H9 (cell line): Measurements from ENCODE around the gene C1RL. TPM values are rescaled to one million over a fixed set of nuclear protein-coding genes. Genes with fewer than 3 reads are reported as not detected.

Experiments
- DNase-seq: peaks from one replicate; pipeline ENCODE4 v3.0.0-alpha.2; 2017
- H2AFZ ChIP-seq: one replicate; pipeline ENCODE4 v1.6.1; 2013; ENCODE audit warnings: mild to moderate bottlenecking, low read length, control low read depth, moderate library complexity
- H2AK5ac ChIP-seq: 2 replicates; pipeline ENCODE4 v1.6.1; 2013; ENCODE audit warnings: low read length, control low read depth, mixed read lengths; ENCODE audit not compliant: insufficient read length
- H2BK120ac ChIP-seq: one replicate; pipeline ENCODE4 v1.6.1; 2013; ENCODE audit warnings: low read depth, mild to moderate bottlenecking, low read length, control low read depth, inconsistent platforms; ENCODE audit not compliant: poor library complexity, severe bottlenecking
- H2BK12ac ChIP-seq: 2 replicates; pipeline ENCODE4 v1.6.1; 2013; ENCODE audit warnings: low read length, control low read depth, mixed read lengths, low read depth; ENCODE audit not compliant: insufficient read length
- H2BK15ac ChIP-seq: 2 replicates; pipeline ENCODE4 v1.6.1; 2013; ENCODE audit warnings: low read depth, low read length, control low read depth
- H2BK20ac ChIP-seq: one replicate; pipeline ENCODE4 v1.6.1; 2013; ENCODE audit warnings: low read depth, mild to moderate bottlenecking, low read length, control low read depth, inconsistent platforms; ENCODE audit not compliant: poor library complexity, severe bottlenecking
- H2BK5ac ChIP-seq: 2 replicates; pipeline ENCODE4 v1.6.1; 2013; ENCODE audit warnings: low read length, control low read depth, mixed read lengths; ENCODE audit not compliant: insufficient read length
- H3K14ac ChIP-seq: 2 replicates; pipeline ENCODE4 v1.6.1; 2013; ENCODE audit warnings: low read length, control low read depth; ENCODE audit not compliant: insufficient read depth
- H3K18ac ChIP-seq: 2 replicates; pipeline ENCODE4 v1.6.1; 2013; ENCODE audit warnings: low read depth, mild to moderate bottlenecking, mixed read lengths, low read length, control low read depth; ENCODE audit not compliant: insufficient read length
- H3K23ac ChIP-seq: 2 replicates; pipeline ENCODE4 v1.6.1; 2013; ENCODE audit warnings: low read length, control low read depth, mixed read lengths, low read depth; ENCODE audit not compliant: insufficient read length
- H3K23me2 ChIP-seq: 2 replicates; pipeline ENCODE4 v1.6.1; 2013; ENCODE audit warnings: low read depth, mild to moderate bottlenecking, mixed read lengths, low read length, control low read depth; ENCODE audit not compliant: insufficient read length, poor library complexity, severe bottlenecking
- H3K27ac ChIP-seq: 2 replicates; pipeline ENCODE4 v1.5.1; 2013; ENCODE audit warnings: low read length, control low read depth, mixed read lengths, low read depth; ENCODE audit not compliant: insufficient read length
- H3K27me3 ChIP-seq: 2 replicates; pipeline ENCODE4 v1.6.1; 2013; ENCODE audit warnings: low read length, control low read depth, inconsistent platforms; ENCODE audit not compliant: insufficient read depth
- H3K4ac ChIP-seq: 2 replicates; pipeline ENCODE4 v1.6.1; 2013; ENCODE audit warnings: low read depth, mild to moderate bottlenecking, control low read depth, inconsistent platforms, low read length, moderate library complexity
- H3K4me1 ChIP-seq: 2 replicates; pipeline ENCODE4 v1.6.1; 2013; ENCODE audit warnings: low read length, control low read depth, inconsistent platforms; ENCODE audit not compliant: insufficient read depth
- H3K4me2 ChIP-seq: 2 replicates; pipeline ENCODE4 v1.6.1; 2013; ENCODE audit warnings: low read length, control low read depth, mixed read lengths; ENCODE audit not compliant: insufficient read length, insufficient read depth
- H3K56ac ChIP-seq: 2 replicates; pipeline ENCODE4 v1.6.1; 2013; ENCODE audit warnings: low read depth, mild to moderate bottlenecking, mixed read lengths, low read length, control low read depth; ENCODE audit not compliant: insufficient read length
- H3K79me1 ChIP-seq: 2 replicates; pipeline ENCODE4 v1.6.1; 2013; ENCODE audit warnings: low read depth, mild to moderate bottlenecking, moderate library complexity, low read length, control low read depth, inconsistent platforms; ENCODE audit not compliant: insufficient read depth, poor library complexity, severe bottlenecking
- H3K79me2 ChIP-seq: 2 replicates; pipeline ENCODE4 v1.6.1; 2013; ENCODE audit warnings: low read length, control low read depth, inconsistent platforms; ENCODE audit not compliant: insufficient read depth
- H3K9ac ChIP-seq: 2 replicates; pipeline ENCODE4 v1.6.1; 2013; ENCODE audit warnings: low read length, control low read depth, mixed read lengths; ENCODE audit not compliant: insufficient read length; ENCODE audit errors: extremely low read depth
- H3K9me3 ChIP-seq: one replicate; pipeline ENCODE4 v1.6.1; 2013; ENCODE audit warnings: low read depth, low read length, inconsistent platforms; ENCODE audit not compliant: control insufficient read depth
- H3T11ph ChIP-seq: one replicate; pipeline ENCODE4 v1.6.1; 2013; ENCODE audit warnings: mild to moderate bottlenecking, low read length, control low read depth, inconsistent platforms
- H4K20me1 ChIP-seq: one replicate; pipeline ENCODE4 v1.6.1; 2013; ENCODE audit not compliant: control insufficient read depth, insufficient read length, insufficient read depth
- H4K5ac ChIP-seq: 2 replicates; pipeline ENCODE4 v1.6.1; 2013; ENCODE audit warnings: low read depth, mild to moderate bottlenecking, mixed read lengths, low read length, control low read depth; ENCODE audit not compliant: insufficient read length
- H4K8ac ChIP-seq: replicated peaks from 2 replicates; pipeline ENCODE4 v1.6.1; 2013; ENCODE audit warnings: low read length, control low read depth, mixed read lengths, low read depth; ENCODE audit not compliant: insufficient read length
- H4K91ac ChIP-seq: 2 replicates; pipeline ENCODE4 v1.6.1; 2013; ENCODE audit warnings: low read depth, mild to moderate bottlenecking, moderate library complexity, mixed read lengths, low read length, control low read depth; ENCODE audit not compliant: insufficient read length
- H3K27ac Mint-ChIP-seq, 3 experiments: 2 replicates in 2 of 3; 3 replicates in 1 of 3; pipeline ENCODE4 v1.8.0; 2020 to 2021; ENCODE audit warnings: mixed read lengths in 3 of 3, mild to moderate bottlenecking in 1 of 3, moderate library complexity in 1 of 3
- H3K27me3 Mint-ChIP-seq: 2 replicates; pipeline ENCODE4 v1.8.0; 2021; ENCODE audit warnings: low read depth, mild to moderate bottlenecking, moderate library complexity, mixed read lengths
- H3K36me3 Mint-ChIP-seq, 3 experiments: 2 replicates in 2 of 3; 3 replicates in 1 of 3; pipeline ENCODE4 v1.8.0; 2020 to 2021; ENCODE audit warnings: low read depth in 3 of 3, mixed read lengths in 3 of 3; ENCODE audit not compliant: insufficient read depth in 1 of 3
- H3K4me1 Mint-ChIP-seq, 2 experiments: 2 replicates each; pipeline ENCODE4 v1.8.0; 2020; ENCODE audit warnings: mixed read lengths in 2 of 2
- H3K4me3 Mint-ChIP-seq, 2 experiments: 2 replicates in 1 of 2; 3 replicates in 1 of 2; pipeline ENCODE4 v1.8.0; 2020 to 2021; ENCODE audit warnings: mild to moderate bottlenecking in 2 of 2, mixed read lengths in 2 of 2, moderate library complexity in 1 of 2
- H3K9me3 Mint-ChIP-seq, 2 experiments: 2 replicates in 1 of 2; 3 replicates in 1 of 2; pipeline ENCODE4 v1.8.0; 2020; ENCODE audit warnings: mild to moderate bottlenecking in 2 of 2, mixed read lengths in 2 of 2, moderate library complexity in 1 of 2
- WGBS: extraction: QIAGEN DNeasy Blood & Tissue Kit; methylation state at CpG from one replicate; pipeline ENCODE4 v1.1.7; 2013; ENCODE audit warnings: missing lambda C conversion rate, low lambda C conversion rate, mixed read lengths; ENCODE audit not compliant: insufficient read length; ENCODE audit errors: extremely low coverage; 5-methylcytosine and 5-hydroxymethylcytosine counted together
- total RNA-seq: library from RNA; stranded (reverse); gene quantifications from 2 replicates; pipeline ENCODE4 v1.2.1, GENCODE V29; 2021
- TF ChIP-seq, protein P1 (sequence below): fragments of 200-600 bp; sonication (generic); conservative IDR thresholded peaks from 3 replicates; pipeline ENCODE4 v1.8.0; 2021; ENCODE audit warnings: antibody characterized with exemption, mild to moderate bottlenecking

C1RL gene
- total RNA-seq, 1 experiment from 2014 or later = 15.1 TPM

DNA sequence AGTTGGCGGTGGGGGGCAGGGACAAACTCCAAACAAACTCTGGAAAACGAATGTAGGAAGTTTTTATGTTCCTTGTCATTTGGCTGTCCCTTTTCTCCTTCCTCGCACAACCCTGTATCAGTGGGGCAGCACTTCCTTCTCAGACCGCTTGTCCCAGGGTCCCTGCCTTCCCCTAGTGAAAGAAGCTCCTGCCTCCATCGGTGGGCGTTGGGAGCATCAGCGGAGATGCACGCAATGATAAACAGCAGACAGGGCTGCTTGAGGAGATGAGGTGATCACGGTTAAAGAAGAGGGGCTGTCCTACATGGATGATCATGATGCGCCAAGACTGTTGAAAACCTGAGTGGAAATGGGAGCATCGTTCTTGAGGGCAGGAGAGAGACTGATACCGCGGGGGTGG lies 47.9 kb downstream of the C1RL start:
- Histone ChIP-seq H3T11ph (no peak overlapping the region), H3K4ac (no peak overlapping the region), H2BK15ac (no peak overlapping the region), H3K79me2 (no peaks in the 10 kb centered on the region), H4K5ac (no peak overlapping the region), H3K4me1 (no peaks in the 10 kb centered on the region; the same call in 1 of the 2 replicates), H2BK20ac (no peak overlapping the region), H2AFZ (no peak overlapping the region), H3K9ac (no peak overlapping the region), H3K23me2 (no peaks in the 10 kb centered on the region), H3K18ac (no peak overlapping the region), H3K56ac (no peak overlapping the region), H2BK5ac (no peak overlapping the region), H3K9me3 (no peaks in the 10 kb centered on the region), H3K27ac (no peak overlapping the region), H2BK12ac (no peak overlapping the region), H2BK120ac (no peak overlapping the region), H3K14ac (no peak overlapping the region), H3K27me3 (no peaks in the 10 kb centered on the region), H3K23ac (no peak overlapping the region), H4K8ac (no peak overlapping the region), H4K91ac (no peak overlapping the region), H4K20me1 (no peaks in the 10 kb centered on the region), H2AK5ac (no peak overlapping the region), H3K79me1 (no peaks in the 10 kb centered on the region), H3K4me2 (peak overlapping the region; percentile 8)
- Mint-ChIP-seq H3K27ac (peak overlapping the region in 1 of 3 experiments; percentile 88; a peak in 2 of 7 replicates), H3K27me3 (peaks cover 2% of the 10 kb centered on the region), H3K4me1 (peaks cover 14 to 16% of the 10 kb centered on the region in 2 experiments), H3K4me3 (no peak overlapping the region; a peak in 1 of 5 replicates), H3K9me3 (no peaks in the 10 kb centered on the region; a peak in 1 of 5 replicates), H3K36me3 (no peaks in the 10 kb centered on the region)
- no CpG with 5 or more reads among the region's 13 CpGs for WGBS
- DNase-seq = no peak
- TF ChIP-seq, protein P1, sequence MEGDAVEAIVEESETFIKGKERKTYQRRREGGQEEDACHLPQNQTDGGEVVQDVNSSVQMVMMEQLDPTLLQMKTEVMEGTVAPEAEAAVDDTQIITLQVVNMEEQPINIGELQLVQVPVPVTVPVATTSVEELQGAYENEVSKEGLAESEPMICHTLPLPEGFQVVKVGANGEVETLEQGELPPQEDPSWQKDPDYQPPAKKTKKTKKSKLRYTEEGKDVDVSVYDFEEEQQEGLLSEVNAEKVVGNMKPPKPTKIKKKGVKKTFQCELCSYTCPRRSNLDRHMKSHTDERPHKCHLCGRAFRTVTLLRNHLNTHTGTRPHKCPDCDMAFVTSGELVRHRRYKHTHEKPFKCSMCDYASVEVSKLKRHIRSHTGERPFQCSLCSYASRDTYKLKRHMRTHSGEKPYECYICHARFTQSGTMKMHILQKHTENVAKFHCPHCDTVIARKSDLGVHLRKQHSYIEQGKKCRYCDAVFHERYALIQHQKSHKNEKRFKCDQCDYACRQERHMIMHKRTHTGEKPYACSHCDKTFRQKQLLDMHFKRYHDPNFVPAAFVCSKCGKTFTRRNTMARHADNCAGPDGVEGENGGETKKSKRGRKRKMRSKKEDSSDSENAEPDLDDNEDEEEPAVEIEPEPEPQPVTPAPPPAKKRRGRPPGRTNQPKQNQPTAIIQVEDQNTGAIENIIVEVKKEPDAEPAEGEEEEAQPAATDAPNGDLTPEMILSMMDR = no peak
